AG10803 (cell line): ENCODE measurements around the gene CTDSP1.
A peak's percentile ranks its signal among the peaks of the same experiment; 100 is the strongest.

Experiments used
- DNase-seq: peaks from one replicate; pipeline ENCODE4 v3.0.0; 2010; ENCODE audit warnings: low read depth
- H3K4me3 ChIP-seq: 2 replicates; pipeline ENCODE4 v1.5.1; 2011; ENCODE audit warnings: mild to moderate bottlenecking, low read length, control low read depth
- TF ChIP-seq, protein P1 (sequence below): conservative IDR thresholded peaks from 2 replicates; pipeline ENCODE4 v1.5.1; 2011; ENCODE audit warnings: mild to moderate bottlenecking, low read length, control low read depth, inconsistent platforms

Gene CTDSP1

GRCh38 chr2:218363736-218364135, 35.9 kb upstream of the CTDSP1 start:
- TF ChIP-seq, protein P1, sequence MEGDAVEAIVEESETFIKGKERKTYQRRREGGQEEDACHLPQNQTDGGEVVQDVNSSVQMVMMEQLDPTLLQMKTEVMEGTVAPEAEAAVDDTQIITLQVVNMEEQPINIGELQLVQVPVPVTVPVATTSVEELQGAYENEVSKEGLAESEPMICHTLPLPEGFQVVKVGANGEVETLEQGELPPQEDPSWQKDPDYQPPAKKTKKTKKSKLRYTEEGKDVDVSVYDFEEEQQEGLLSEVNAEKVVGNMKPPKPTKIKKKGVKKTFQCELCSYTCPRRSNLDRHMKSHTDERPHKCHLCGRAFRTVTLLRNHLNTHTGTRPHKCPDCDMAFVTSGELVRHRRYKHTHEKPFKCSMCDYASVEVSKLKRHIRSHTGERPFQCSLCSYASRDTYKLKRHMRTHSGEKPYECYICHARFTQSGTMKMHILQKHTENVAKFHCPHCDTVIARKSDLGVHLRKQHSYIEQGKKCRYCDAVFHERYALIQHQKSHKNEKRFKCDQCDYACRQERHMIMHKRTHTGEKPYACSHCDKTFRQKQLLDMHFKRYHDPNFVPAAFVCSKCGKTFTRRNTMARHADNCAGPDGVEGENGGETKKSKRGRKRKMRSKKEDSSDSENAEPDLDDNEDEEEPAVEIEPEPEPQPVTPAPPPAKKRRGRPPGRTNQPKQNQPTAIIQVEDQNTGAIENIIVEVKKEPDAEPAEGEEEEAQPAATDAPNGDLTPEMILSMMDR, result no peak
- DNase-seq, result no peak
- no peak overlapping the region for H3K4me3 ChIP-seq

GRCh38 chr2:218364196-218364595, 35.5 kb upstream of the CTDSP1 start:
- TF ChIP-seq, protein P1, result no peak
- H3K4me3 ChIP-seq, result no peak overlapping the region
- DNase-seq, result no peak

DNA sequence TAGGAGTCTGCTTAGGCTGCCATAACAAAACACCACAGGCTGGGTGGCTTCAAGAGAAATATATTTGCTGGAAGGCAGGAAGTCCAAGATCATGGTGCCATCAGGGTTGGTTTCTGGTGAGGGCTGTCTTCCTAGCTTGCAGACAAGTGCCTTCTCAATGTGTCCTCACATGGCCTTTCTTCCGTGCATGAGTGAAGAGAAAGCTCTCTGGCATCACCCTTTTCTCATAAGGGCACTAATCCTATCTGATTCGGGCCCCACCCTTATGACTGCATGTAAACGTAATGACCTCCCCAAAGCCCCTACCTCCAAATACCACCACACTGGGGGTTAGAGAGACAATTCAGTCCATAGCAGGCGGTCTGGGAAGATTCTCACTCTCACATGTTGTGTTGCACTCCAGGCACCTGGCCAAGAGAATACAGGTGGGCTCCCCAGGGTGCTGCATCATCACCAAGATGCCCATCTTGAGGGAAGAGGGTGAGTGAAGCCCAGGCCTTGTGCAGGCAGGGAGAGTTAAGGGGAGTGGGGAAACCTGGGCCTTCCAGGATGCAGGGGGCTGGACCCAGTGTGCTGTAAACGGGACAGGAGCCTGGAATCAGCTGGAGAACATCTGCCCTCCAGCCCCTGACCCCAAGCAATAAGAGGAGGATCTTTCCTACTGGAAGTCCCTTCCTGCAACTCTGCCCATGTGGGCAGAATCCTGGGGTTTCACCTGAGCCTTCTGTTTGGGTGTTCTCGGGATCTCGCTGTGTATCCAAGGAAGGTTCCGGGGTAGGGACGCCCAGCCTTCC, 32.9 kb upstream of the CTDSP1 start:
- no peak for DNase-seq
- TF ChIP-seq, protein P1, result no peak
- H3K4me3 ChIP-seq, result no peak overlapping the region; the same call in 1 of the 2 replicates

GRCh38 chr2:218367415-218368149, 32.1 kb upstream of the CTDSP1 start:
- TF ChIP-seq, protein P1, result no peak
- peak overlapping the region; percentile 58 for H3K4me3 ChIP-seq
- DNase-seq, result peak; percentile 56

- TF ChIP-seq, protein P1, result no peak
- H3K4me3 ChIP-seq, result peak overlapping the region; percentile 58
- DNase-seq, result no peak
These were observed 31.5 kb upstream of the CTDSP1 start for GRCh38 chr2:218368150-218368528.

DNA sequence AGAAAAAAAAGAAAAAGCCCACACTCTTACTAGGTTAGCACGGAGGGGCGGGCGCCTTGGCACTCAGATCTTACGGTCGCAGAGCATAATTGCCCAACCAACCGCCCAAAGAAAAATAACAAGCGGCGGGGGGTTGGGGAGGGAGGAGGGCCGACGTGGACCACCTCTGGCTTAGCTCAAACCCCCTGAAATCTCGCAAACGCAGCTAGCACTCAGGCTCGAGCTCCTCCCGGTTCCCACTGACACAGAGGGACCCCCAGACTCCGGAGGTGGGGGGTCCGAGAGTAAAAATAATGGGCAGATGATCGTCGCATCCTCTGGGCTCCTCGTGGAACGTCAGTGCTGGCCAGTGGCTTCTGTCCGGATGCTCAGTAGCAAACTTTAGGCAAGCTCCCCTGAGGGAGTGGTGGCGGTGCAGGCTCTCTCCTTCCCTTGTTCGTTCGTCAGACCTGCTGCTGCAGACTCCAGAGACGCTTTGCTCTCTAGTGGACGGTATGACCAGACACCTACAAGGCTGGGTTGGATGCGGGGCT, 31.0 kb upstream of the CTDSP1 start:
- TF ChIP-seq, protein P1, result 0 out of 2 replicates have a peak, but pooled peaks have one; percentile 9
- H3K4me3 ChIP-seq, result no peak overlapping the region
- DNase-seq, result no peak
